Loucy (cell line): ENCODE results near the gene DCD.
"Not testable (repeated sequence)": the region's sequence is repeated elsewhere in the genome, so short reads cannot be mapped to it uniquely, and the experiment has no call there.

Experiments
- H2AFZ ChIP-seq: fragments of 200-600 bp; sonication (generic); 2 replicates; pipeline ENCODE4 v1.6.0; 2016; ENCODE audit warnings: antibody characterized with exemption, mild to moderate bottlenecking, low read length, moderate library complexity
- H3F3A ChIP-seq: fragments of 200-600 bp; 2 replicates; pipeline ENCODE4 v1.6.0; 2016; ENCODE audit warnings: antibody characterized with exemption, low read depth, mild to moderate bottlenecking
- H3K27me3 ChIP-seq: fragments of 200-600 bp; sonication (generic); 2 replicates; pipeline ENCODE4 v1.6.1; 2014; ENCODE audit warnings: low read length, mild to moderate bottlenecking; ENCODE audit not compliant: insufficient read depth, poor library complexity, severe bottlenecking
- H3K36me3 ChIP-seq: fragments of 200-600 bp; sonication (generic); 2 replicates; pipeline ENCODE4 v1.6.1; 2016; ENCODE audit warnings: low read length; ENCODE audit not compliant: insufficient read depth
- H3K4me1 ChIP-seq: fragments of 200-600 bp; sonication (generic); 2 replicates; pipeline ENCODE4 v1.5.1; 2014; ENCODE audit warnings: low read length, mild to moderate bottlenecking; ENCODE audit not compliant: insufficient read depth, poor library complexity, severe bottlenecking
- H3K4me2 ChIP-seq: fragments of 200-600 bp; sonication (generic); 2 replicates; pipeline ENCODE4 v1.6.0; 2014; ENCODE audit warnings: antibody characterized with exemption, low read length, low read depth, mild to moderate bottlenecking; ENCODE audit not compliant: poor library complexity, severe bottlenecking
- H3K4me3 ChIP-seq: fragments of 200-600 bp; sonication (generic); 2 replicates; pipeline ENCODE4 v1.5.1; 2014; ENCODE audit warnings: low read length, mild to moderate bottlenecking, mixed read lengths; ENCODE audit not compliant: poor library complexity, severe bottlenecking
- H3K79me2 ChIP-seq: fragments of 200-600 bp; sonication (generic); 2 replicates; pipeline ENCODE4 v1.6.1; 2014; ENCODE audit warnings: low read length; ENCODE audit not compliant: insufficient read depth
- H3K9ac ChIP-seq: fragments of 200-600 bp; sonication (generic); 2 replicates; pipeline ENCODE4 v1.6.0; 2014; ENCODE audit warnings: mild to moderate bottlenecking, low read depth, low read length, moderate library complexity; ENCODE audit not compliant: poor library complexity, severe bottlenecking
- H3K9me2 ChIP-seq: fragments of 200-600 bp; sonication (generic); replicated peaks from 2 replicates; pipeline ENCODE4 v1.6.1; 2016; ENCODE audit warnings: low read depth, low read length, mixed read lengths
- H3K9me3 ChIP-seq: fragments of 200-600 bp; sonication (generic); 2 replicates; pipeline ENCODE4 v1.6.1; 2014; ENCODE audit warnings: mild to moderate bottlenecking, antibody characterized with exemption, low read length, low read depth; ENCODE audit not compliant: insufficient read depth
- H4K20me1 ChIP-seq: fragments of 200-600 bp; sonication (generic); 2 replicates; pipeline ENCODE4 v1.6.0; 2014; ENCODE audit warnings: antibody characterized with exemption, low read length, mild to moderate bottlenecking; ENCODE audit not compliant: insufficient read depth, poor library complexity, severe bottlenecking
- CTCF ChIP-seq: fragments of 200-600 bp; sonication (generic); conservative IDR thresholded peaks from 2 replicates; pipeline ENCODE4 v1.5.1; 2014; ENCODE audit warnings: mild to moderate bottlenecking, antibody characterized with exemption, low read length
- EZH2phosphoT487 ChIP-seq: fragments of 200-600 bp; IDR thresholded peaks from 2 replicates; pipeline ENCODE4 v1.6.1; 2018; ENCODE audit warnings: antibody characterized with exemption, mild to moderate bottlenecking, moderate library complexity, borderline replicate concordance

The DCD gene

DNA sequence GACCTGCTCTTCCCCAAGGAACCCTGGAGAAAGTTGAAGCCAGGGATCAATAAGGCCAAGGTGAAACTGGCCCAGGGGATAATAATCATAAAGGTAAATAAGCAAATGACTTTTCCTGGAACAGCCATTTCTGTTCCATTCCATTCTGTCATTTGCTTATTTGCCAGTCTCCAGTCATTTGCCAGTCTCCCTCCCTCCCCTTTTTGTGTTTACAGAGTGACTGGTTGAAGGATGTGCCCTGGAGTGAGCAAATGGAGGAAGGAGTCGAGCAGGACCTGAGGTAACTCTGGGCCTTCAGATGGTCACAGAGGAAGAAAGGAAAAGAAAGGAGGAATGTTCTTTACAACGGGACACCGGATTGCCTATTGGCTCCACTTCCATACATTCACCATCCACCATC is 17.8 kb upstream of the DCD start:
- no peak overlapping the region for H3K4me2 ChIP-seq
- no peaks in the 10 kb centered on the region for H3K9me3 ChIP-seq
- H3F3A ChIP-seq = no peaks in the 10 kb centered on the region
- TF ChIP-seq CTCF (no peak), EZH2phosphoT487 (no peak)
- H3K27me3 ChIP-seq = no peaks in the 10 kb centered on the region
- H3K36me3 ChIP-seq = no peaks in the 10 kb centered on the region
- no peaks in the 10 kb centered on the region for H4K20me1 ChIP-seq
- no peak overlapping the region for H3K4me3 ChIP-seq
- no peaks in the 10 kb centered on the region for H3K9me2 ChIP-seq
- no peaks in the 10 kb centered on the region for H3K79me2 ChIP-seq
- H3K9ac ChIP-seq = no peak overlapping the region
- H2AFZ ChIP-seq = no peak overlapping the region
- peaks cover 32% of the 10 kb centered on the region for H3K4me1 ChIP-seq

GRCh38 chr12:54665022-54665635 is 17.0 kb upstream of the DCD start:
- H3K36me3 ChIP-seq, H3K79me2 ChIP-seq, H3F3A ChIP-seq, H3K27me3 ChIP-seq, H4K20me1 ChIP-seq, H3K9me3 ChIP-seq, H3K9me2 ChIP-seq: not testable (repeated sequence)
- Histone ChIP-seq H3K4me1 (peaks cover 32% of the 10 kb centered on the region), H3K4me3 (peak overlapping the region; percentile 2), H3K4me2 (peak overlapping the region; percentile 55), H3K9ac (peak overlapping the region; percentile 24), H2AFZ (peak overlapping the region; percentile 8; the same call in 1 of the 2 replicates)

DNA sequence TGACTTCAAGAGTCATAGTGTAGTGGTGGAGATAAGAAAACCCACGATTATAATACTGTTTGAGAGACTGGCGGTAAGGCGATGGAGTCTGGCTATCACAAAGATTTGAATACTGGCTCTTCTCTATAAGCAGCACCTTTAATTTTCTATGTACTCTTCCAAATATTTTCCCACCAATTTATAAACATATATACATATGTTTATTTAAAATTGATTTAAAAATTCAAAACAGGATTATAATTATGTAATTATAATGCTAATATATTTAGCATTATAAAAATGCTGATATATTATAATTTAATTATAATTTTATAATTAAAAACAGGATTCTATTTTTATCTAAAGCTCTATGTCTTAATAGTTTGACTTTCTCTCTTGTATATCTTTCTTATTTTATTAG is 15.4 kb upstream of the DCD start:
- H3K4me3 ChIP-seq = no peak overlapping the region
- no peaks in the 10 kb centered on the region for H3F3A ChIP-seq
- H3K4me1 ChIP-seq = peaks cover 32% of the 10 kb centered on the region
- no peaks in the 10 kb centered on the region for H3K79me2 ChIP-seq
- no peaks in the 10 kb centered on the region for H4K20me1 ChIP-seq
- no peak overlapping the region for H3K4me2 ChIP-seq
- H3K9me2 ChIP-seq = no peaks in the 10 kb centered on the region
- H2AFZ ChIP-seq = no peak overlapping the region
- H3K36me3 ChIP-seq = no peaks in the 10 kb centered on the region
- no peaks in the 10 kb centered on the region for H3K27me3 ChIP-seq
- no peaks in the 10 kb centered on the region for H3K9me3 ChIP-seq
- no peak overlapping the region for H3K9ac ChIP-seq
- TF ChIP-seq CTCF (no peak), EZH2phosphoT487 (no peak)

DNA sequence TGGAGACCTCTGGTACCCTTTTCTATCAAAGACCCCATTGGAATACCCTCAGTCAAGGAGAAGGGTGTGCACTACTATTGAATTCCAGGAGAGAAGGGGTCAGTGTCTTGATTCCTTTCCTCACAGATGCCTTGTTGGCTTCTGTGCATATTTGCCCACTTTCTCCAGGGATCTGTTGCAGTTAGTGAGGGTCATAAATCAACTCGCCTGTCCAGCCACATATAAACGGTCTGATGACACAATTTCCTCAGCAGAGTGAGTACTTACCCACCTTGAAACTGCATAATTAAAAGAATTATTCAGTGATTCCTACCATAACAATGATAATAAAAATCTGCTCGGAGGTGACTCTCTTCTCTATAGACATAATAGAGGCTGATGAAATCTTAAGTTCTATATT is 13.9 kb upstream of the DCD start:
- Histone ChIP-seq H3K4me3 (no peak overlapping the region), H3K79me2 (no peaks in the 10 kb centered on the region), H3K4me2 (no peak overlapping the region), H3K4me1 (peaks cover 32% of the 10 kb centered on the region), H3K27me3 (no peaks in the 10 kb centered on the region), H3F3A (no peaks in the 10 kb centered on the region), H3K9ac (no peak overlapping the region), H3K9me2 (no peaks in the 10 kb centered on the region), H4K20me1 (no peaks in the 10 kb centered on the region), H3K9me3 (no peaks in the 10 kb centered on the region), H3K36me3 (no peaks in the 10 kb centered on the region), H2AFZ (no peak overlapping the region)
- TF ChIP-seq EZH2phosphoT487 (no peak), CTCF (no peak)
